ENCODE data around the gene FRY. TPM values are rescaled to one million over a fixed set of nuclear protein-coding genes. Genes with fewer than 3 reads are reported as not detected.
A peak's percentile ranks its signal among the peaks of the same experiment; 100 is the strongest.
"Not testable (repeated sequence)": the region's sequence is repeated elsewhere in the genome, so short reads cannot be mapped to it uniquely, and the experiment has no call there.

FRY gene
- total RNA-seq = 12.5 TPM

- Histone ChIP-seq H3K4me3 (ENCODE audit: low read length) (peak within 1 kb of the TSS; percentile 69), H3K27me3 (ENCODE audit: insufficient read depth, low read length) (no peaks in the 10 kb centered on the region), H3K4me1 (ENCODE audit: insufficient read depth, low read length) (peaks cover 44% of the 10 kb centered on the region), H3K9me3 (ENCODE audit: low read depth, low read length) (no peaks in the 10 kb centered on the region)
Measured at GRCh38 chr13:32031025-32031814, at the start of gene FRY. FRY (plus strand) TSS chr13:32031774; CDS start chr13:32031796, 22 bp downstream.

- H3K9me3 ChIP-seq (ENCODE audit: low read depth, low read length) = no peaks in the 10 kb centered on the region
- H3K27me3 ChIP-seq (ENCODE audit: insufficient read depth, low read length) = no peaks in the 10 kb centered on the region
- H3K4me3 ChIP-seq (ENCODE audit: low read length) = no peak overlapping the region
- H3K4me1 ChIP-seq (ENCODE audit: insufficient read depth, low read length) = no peaks in the 10 kb centered on the region
Measured at GRCh38 chr13:31982124-31982523, 49.5 kb upstream of the FRY start.

GRCh38 chr13:31982540-31982939 is 49.0 kb upstream of the FRY start:
- H3K9me3 ChIP-seq (ENCODE audit: low read depth, low read length) = no peaks in the 10 kb centered on the region
- peaks cover 4% of the 10 kb centered on the region for H3K4me1 ChIP-seq (ENCODE audit: insufficient read depth, low read length)
- no peak overlapping the region for H3K4me3 ChIP-seq (ENCODE audit: low read length)
- H3K27me3 ChIP-seq (ENCODE audit: insufficient read depth, low read length) = no peaks in the 10 kb centered on the region

- not testable (repeated sequence) for H3K4me3 ChIP-seq (ENCODE audit: low read length); H3K27me3 ChIP-seq (ENCODE audit: insufficient read depth, low read length); H3K4me1 ChIP-seq (ENCODE audit: insufficient read depth, low read length); H3K9me3 ChIP-seq (ENCODE audit: low read depth, low read length)
Measured at GRCh38 chr13:31983696-31984095, 47.9 kb upstream of the FRY start.

GRCh38 chr13:31984388-31984787 is 47.2 kb upstream of the FRY start:
- not testable (repeated sequence) for H3K27me3 ChIP-seq (ENCODE audit: insufficient read depth, low read length); H3K4me3 ChIP-seq (ENCODE audit: low read length); H3K9me3 ChIP-seq (ENCODE audit: low read depth, low read length); H3K4me1 ChIP-seq (ENCODE audit: insufficient read depth, low read length)

- H3K27me3 ChIP-seq (ENCODE audit: insufficient read depth, low read length) = no peaks in the 10 kb centered on the region
- peaks cover 8% of the 10 kb centered on the region for H3K4me1 ChIP-seq (ENCODE audit: insufficient read depth, low read length)
- H3K9me3 ChIP-seq (ENCODE audit: low read depth, low read length) = no peaks in the 10 kb centered on the region
- no peak overlapping the region for H3K4me3 ChIP-seq (ENCODE audit: low read length)
Measured at GRCh38 chr13:31986676-31987470, 44.7 kb upstream of the FRY start.

- Histone ChIP-seq H3K4me1 (ENCODE audit: insufficient read depth, low read length) (peaks cover 8% of the 10 kb centered on the region), H3K4me3 (ENCODE audit: low read length) (no peak overlapping the region), H3K27me3 (ENCODE audit: insufficient read depth, low read length) (no peaks in the 10 kb centered on the region), H3K9me3 (ENCODE audit: low read depth, low read length) (no peaks in the 10 kb centered on the region)
Measured at GRCh38 chr13:31987535-31988170, 43.9 kb upstream of the FRY start.

- H3K9me3 ChIP-seq (ENCODE audit: low read depth, low read length); H3K4me1 ChIP-seq (ENCODE audit: insufficient read depth, low read length); H3K4me3 ChIP-seq (ENCODE audit: low read length); H3K27me3 ChIP-seq (ENCODE audit: insufficient read depth, low read length): not testable (repeated sequence)
Measured at GRCh38 chr13:31994367-31994766, 37.2 kb upstream of the FRY start.

- Histone ChIP-seq H3K4me3 (ENCODE audit: low read length) (no peak overlapping the region), H3K27me3 (ENCODE audit: insufficient read depth, low read length) (no peaks in the 10 kb centered on the region), H3K9me3 (ENCODE audit: low read depth, low read length) (no peaks in the 10 kb centered on the region), H3K4me1 (ENCODE audit: insufficient read depth, low read length) (peaks cover 5% of the 10 kb centered on the region)
Measured at GRCh38 chr13:31996601-31997000, 35.0 kb upstream of the FRY start.

GRCh38 chr13:31997641-31998040 is 33.9 kb upstream of the FRY start:
- Histone ChIP-seq H3K9me3 (ENCODE audit: low read depth, low read length) (no peaks in the 10 kb centered on the region), H3K4me3 (ENCODE audit: low read length) (no peak overlapping the region), H3K4me1 (ENCODE audit: insufficient read depth, low read length) (peaks cover 11% of the 10 kb centered on the region), H3K27me3 (ENCODE audit: insufficient read depth, low read length) (no peaks in the 10 kb centered on the region)

- Histone ChIP-seq H3K9me3 (ENCODE audit: low read depth, low read length) (no peaks in the 10 kb centered on the region), H3K4me3 (ENCODE audit: low read length) (no peak overlapping the region), H3K27me3 (ENCODE audit: insufficient read depth, low read length) (no peaks in the 10 kb centered on the region), H3K4me1 (ENCODE audit: insufficient read depth, low read length) (peaks cover 11% of the 10 kb centered on the region)
Measured at GRCh38 chr13:31998131-31998530, 33.4 kb upstream of the FRY start.

GRCh38 chr13:32000754-32001153 is 30.8 kb upstream of the FRY start:
- not testable (repeated sequence) for H3K9me3 ChIP-seq (ENCODE audit: low read depth, low read length); H3K4me3 ChIP-seq (ENCODE audit: low read length); H3K27me3 ChIP-seq (ENCODE audit: insufficient read depth, low read length)
- H3K4me1 ChIP-seq (ENCODE audit: insufficient read depth, low read length) = peaks cover 11% of the 10 kb centered on the region

- Histone ChIP-seq H3K4me3 (ENCODE audit: low read length) (no peak overlapping the region), H3K4me1 (ENCODE audit: insufficient read depth, low read length) (peaks cover 11% of the 10 kb centered on the region), H3K27me3 (ENCODE audit: insufficient read depth, low read length) (no peaks in the 10 kb centered on the region), H3K9me3 (ENCODE audit: low read depth, low read length) (no peaks in the 10 kb centered on the region)
Measured at GRCh38 chr13:32001154-32001768, 30.3 kb upstream of the FRY start.

- no peaks in the 10 kb centered on the region for H3K9me3 ChIP-seq (ENCODE audit: low read depth, low read length)
- no peaks in the 10 kb centered on the region for H3K27me3 ChIP-seq (ENCODE audit: insufficient read depth, low read length)
- H3K4me1 ChIP-seq (ENCODE audit: insufficient read depth, low read length) = peaks cover 11% of the 10 kb centered on the region
- H3K4me3 ChIP-seq (ENCODE audit: low read length) = no peak overlapping the region
Measured at GRCh38 chr13:32001769-32002168, 29.8 kb upstream of the FRY start.

GRCh38 chr13:32002873-32003272 is 28.7 kb upstream of the FRY start:
- H3K27me3 ChIP-seq (ENCODE audit: insufficient read depth, low read length) = no peaks in the 10 kb centered on the region

More at GRCh38 chr13:32002873-32003272, 28.7 kb upstream of the FRY start:
- Histone ChIP-seq H3K4me1 (ENCODE audit: insufficient read depth, low read length) (peaks cover 11% of the 10 kb centered on the region), H3K9me3 (ENCODE audit: low read depth, low read length) (no peaks in the 10 kb centered on the region), H3K4me3 (ENCODE audit: low read length) (no peak overlapping the region)
